Cardiac muscle cell (in vitro differentiated cells and primary cell): Measurements from ENCODE around the gene KRT72. TPM values are rescaled to one million over a fixed set of nuclear protein-coding genes. Genes with fewer than 3 reads are reported as not detected.

Experiments
- DNase-seq, 2 donors: peaks; one replicate each; pipeline versions ENCODE4 v3.0.0 to v3.0.0-alpha.2; 2010 to 2017; ENCODE audit warnings: low read depth in 1 of 2, low spot score in 1 of 2
- H3K27ac ChIP-seq: fragments of 200-600 bp; sonication (generic); 2 replicates; pipeline ENCODE4 v1.5.1; 2016
- H3K27me3 ChIP-seq: fragments of 200-600 bp; sonication (generic); 2 replicates; pipeline ENCODE4 v1.6.0; 2016; ENCODE audit warnings: control low read depth
- H3K36me3 ChIP-seq: fragments of 200-600 bp; sonication (generic); 2 replicates; pipeline ENCODE4 v1.5.1; 2016; ENCODE audit warnings: control low read depth
- H3K4me1 ChIP-seq: fragments of 200-600 bp; sonication (generic); 2 replicates; pipeline ENCODE4 v1.8.1; 2017; ENCODE audit warnings: low read depth, mild to moderate bottlenecking, mixed run types
- H3K4me3 ChIP-seq: fragments of 200-600 bp; sonication (generic); 2 replicates; pipeline ENCODE4 v1.5.1; 2016; ENCODE audit warnings: mild to moderate bottlenecking
- H3K9me3 ChIP-seq: fragments of 200-600 bp; sonication (generic); 2 replicates; pipeline ENCODE4 v1.5.1; 2017; ENCODE audit warnings: low read depth, mild to moderate bottlenecking, control low read depth
- polyA plus RNA-seq: library from polyadenylated mRNA; unstranded; fragments of >200 nt; fragmentation: Nextera tagmentation; extraction: Ambion mirVana; gene quantifications from 2 replicates; pipeline ENCODE4 v1.2.1, GENCODE V29; 2016
- total RNA-seq: library from RNA; depleted of rRNA; stranded (reverse); fragments of >200 nt; gene quantifications from 2 replicates; pipeline ENCODE4 v1.2.3, GENCODE V29; 2016
- TF ChIP-seq, protein P1 (sequence below): IDR thresholded peaks from 2 replicates; pipeline ENCODE4 v1.5.1; 2012; ENCODE audit warnings: low read depth, mild to moderate bottlenecking, low read length

KRT72 gene
- total and polyA plus RNA-seq, 2 experiments from 2014 or later: not detected

DNA sequence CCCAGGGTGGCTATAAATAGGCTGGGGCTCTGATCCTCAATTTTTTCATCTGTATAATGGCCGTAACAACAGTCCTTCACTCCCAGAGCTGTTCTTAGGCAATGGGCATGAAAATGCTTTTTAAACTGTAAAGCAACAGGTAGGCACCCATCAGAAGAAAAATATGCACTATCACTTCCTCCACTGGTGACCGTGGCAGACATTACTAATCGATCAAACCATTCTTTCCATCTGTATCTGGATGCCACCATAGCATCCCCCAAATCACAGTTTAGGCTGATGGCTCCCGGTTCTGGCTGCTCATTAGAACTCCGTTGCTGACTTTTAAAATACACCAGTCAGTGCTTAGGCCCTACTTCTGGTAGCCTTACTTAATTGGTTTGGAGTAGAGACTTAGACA, 59.6 kb downstream of the KRT72 start:
- DNase-seq: no peak
- no peaks in the 10 kb centered on the region for H3K4me1 ChIP-seq
- TF ChIP-seq, protein P1, sequence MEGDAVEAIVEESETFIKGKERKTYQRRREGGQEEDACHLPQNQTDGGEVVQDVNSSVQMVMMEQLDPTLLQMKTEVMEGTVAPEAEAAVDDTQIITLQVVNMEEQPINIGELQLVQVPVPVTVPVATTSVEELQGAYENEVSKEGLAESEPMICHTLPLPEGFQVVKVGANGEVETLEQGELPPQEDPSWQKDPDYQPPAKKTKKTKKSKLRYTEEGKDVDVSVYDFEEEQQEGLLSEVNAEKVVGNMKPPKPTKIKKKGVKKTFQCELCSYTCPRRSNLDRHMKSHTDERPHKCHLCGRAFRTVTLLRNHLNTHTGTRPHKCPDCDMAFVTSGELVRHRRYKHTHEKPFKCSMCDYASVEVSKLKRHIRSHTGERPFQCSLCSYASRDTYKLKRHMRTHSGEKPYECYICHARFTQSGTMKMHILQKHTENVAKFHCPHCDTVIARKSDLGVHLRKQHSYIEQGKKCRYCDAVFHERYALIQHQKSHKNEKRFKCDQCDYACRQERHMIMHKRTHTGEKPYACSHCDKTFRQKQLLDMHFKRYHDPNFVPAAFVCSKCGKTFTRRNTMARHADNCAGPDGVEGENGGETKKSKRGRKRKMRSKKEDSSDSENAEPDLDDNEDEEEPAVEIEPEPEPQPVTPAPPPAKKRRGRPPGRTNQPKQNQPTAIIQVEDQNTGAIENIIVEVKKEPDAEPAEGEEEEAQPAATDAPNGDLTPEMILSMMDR: no peak
- peaks cover 13% of the 10 kb centered on the region for H3K27me3 ChIP-seq
- H3K27ac ChIP-seq: no peak overlapping the region
- H3K9me3 ChIP-seq: no peaks in the 10 kb centered on the region
- no peak overlapping the region for H3K4me3 ChIP-seq
- H3K36me3 ChIP-seq: no peaks in the 10 kb centered on the region

DNA sequence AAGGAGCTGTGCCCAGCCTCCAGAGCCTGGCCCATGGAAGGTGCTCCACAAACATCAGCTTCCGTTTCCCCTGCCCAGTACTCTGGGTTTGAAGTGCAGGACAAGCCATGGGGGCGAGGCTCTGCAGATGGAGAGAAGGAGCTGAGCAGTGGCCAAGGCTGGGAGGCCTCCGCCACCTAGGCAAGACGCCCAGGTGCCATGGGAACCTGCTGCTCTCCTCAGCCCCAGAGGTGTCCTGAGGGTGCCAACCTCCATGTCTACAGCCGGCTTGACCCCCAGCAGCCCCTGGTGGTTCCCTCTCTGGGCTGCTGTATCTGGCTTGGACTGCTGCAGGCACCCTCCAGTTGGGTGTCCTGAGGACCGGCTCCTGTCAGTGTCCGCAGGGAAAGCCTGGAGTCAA, 60.7 kb downstream of the KRT72 start:
- H3K27ac ChIP-seq: no peak overlapping the region
- H3K4me3 ChIP-seq: no peak overlapping the region
- peaks cover under 1% of the 10 kb centered on the region for H3K27me3 ChIP-seq
- H3K36me3 ChIP-seq: no peaks in the 10 kb centered on the region
- TF ChIP-seq, protein P1: no peak
- no peak for DNase-seq
- H3K4me1 ChIP-seq: no peaks in the 10 kb centered on the region
- no peaks in the 10 kb centered on the region for H3K9me3 ChIP-seq

DNA sequence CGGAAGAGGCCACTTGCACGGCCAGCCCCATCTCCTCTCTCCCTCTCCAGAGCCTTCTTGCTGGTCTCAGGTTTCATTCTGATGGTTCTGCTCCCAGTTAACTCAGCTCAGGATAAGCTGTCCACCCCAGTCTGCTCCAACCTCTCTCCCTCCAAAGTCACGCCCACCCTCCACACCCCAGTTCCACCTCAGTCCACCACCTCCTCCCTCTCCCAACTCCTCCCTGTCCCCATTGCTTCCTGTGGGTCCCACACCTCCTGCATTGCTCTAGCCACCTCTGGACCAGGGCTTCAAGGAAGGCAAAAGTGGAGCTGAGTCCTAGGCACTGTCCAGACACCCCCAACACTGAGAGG, 61.5 kb downstream of the KRT72 start:
- Histone ChIP-seq H3K9me3 (no peaks in the 10 kb centered on the region), H3K4me1 (no peaks in the 10 kb centered on the region), H3K36me3 (no peaks in the 10 kb centered on the region), H3K27me3 (no peaks in the 10 kb centered on the region), H3K4me3 (no peak overlapping the region), H3K27ac (no peak overlapping the region)
- TF ChIP-seq, protein P1: no peak
- no peak for DNase-seq

DNA sequence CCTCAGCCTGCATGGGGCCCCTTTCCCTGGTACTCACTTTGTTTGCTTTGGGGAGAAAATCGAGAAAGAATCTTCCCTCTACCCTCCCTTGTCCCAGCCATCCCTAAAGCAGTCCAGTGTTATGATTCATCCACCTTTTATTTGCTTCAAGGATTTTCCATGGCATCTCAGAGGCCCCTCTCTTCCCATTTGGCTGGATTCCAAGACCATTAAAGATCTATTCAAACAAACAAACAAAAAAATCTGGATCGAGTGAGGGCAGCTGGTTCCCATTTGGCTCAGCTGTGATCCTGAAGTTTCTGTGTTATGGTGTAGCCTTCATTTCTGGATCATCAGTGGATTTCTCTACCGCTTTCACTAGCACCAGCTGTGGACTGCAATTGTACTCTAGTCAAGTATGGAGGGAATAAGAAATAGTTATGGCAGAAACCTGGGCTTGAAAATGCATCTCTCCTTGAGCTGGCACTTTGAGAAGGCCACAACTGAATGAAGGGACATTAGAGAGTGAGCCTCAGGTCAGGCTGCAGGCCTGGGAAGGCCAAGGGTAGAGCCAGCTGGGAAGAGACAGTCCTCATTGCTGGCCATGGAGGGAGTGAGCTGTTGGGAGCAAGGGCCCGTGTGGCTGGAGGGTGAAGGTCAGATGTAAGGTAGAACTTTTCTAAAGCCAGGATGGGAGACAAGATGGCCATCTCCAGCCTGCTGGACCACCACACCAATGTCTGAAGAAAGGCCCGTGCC, 62.0 kb downstream of the KRT72 start:
- no peaks in the 10 kb centered on the region for H3K9me3 ChIP-seq
- no peaks in the 10 kb centered on the region for H3K36me3 ChIP-seq
- no peaks in the 10 kb centered on the region for H3K27me3 ChIP-seq
- DNase-seq: peak in 1 of 2 donors; percentile 46
- TF ChIP-seq, protein P1: no peak
- no peaks in the 10 kb centered on the region for H3K4me1 ChIP-seq
- no peak overlapping the region for H3K4me3 ChIP-seq
- no peak overlapping the region for H3K27ac ChIP-seq

DNA sequence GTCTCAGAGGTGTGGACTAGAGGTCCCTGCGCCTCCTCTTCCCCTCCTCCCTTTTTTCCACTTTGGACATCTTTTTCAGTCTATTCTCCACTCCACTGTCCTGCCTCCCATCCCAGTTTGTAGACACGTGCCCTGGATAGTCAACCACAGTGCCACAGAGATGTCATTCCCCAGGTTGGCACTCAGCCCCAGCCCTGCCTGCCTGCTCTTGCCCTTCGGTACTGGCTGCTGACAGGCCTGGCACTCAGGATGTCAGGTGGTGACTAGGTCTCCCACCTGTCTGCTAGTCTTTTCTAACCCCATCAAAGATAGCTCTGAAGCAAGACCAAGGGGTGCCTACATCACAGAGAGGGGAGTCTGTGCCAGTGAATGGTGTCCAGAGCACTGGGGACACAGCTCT, 64.2 kb downstream of the KRT72 start:
- Histone ChIP-seq H3K36me3 (no peaks in the 10 kb centered on the region), H3K4me1 (no peaks in the 10 kb centered on the region), H3K27ac (no peak overlapping the region), H3K27me3 (no peaks in the 10 kb centered on the region), H3K4me3 (no peak overlapping the region), H3K9me3 (no peaks in the 10 kb centered on the region)
- TF ChIP-seq, protein P1: no peak
- no peak for DNase-seq

Other genes with a start within 250 kb of the KRT72 start
- gene KRT85, start 234.0 kb downstream of the KRT72 start, total RNA-seq: 0.12 TPM in 1 of 2 replicates, not detected in the other
- not detected in 2 replicates for gene KRT85, start 234.0 kb downstream of the KRT72 start, polyA plus RNA-seq
- not detected in 2 replicates for gene KRT84, start 215.8 kb downstream of the KRT72 start, total RNA-seq
- not detected in 2 replicates for gene KRT84, start 215.8 kb downstream of the KRT72 start, polyA plus RNA-seq
- not detected in 2 replicates for gene KRT82, start 195.1 kb downstream of the KRT72 start, total RNA-seq
- gene KRT82, start 195.1 kb downstream of the KRT72 start, polyA plus RNA-seq: not detected in 2 replicates
- gene KRT75, start 167.1 kb downstream of the KRT72 start, total RNA-seq: not detected in 2 replicates
- not detected in 2 replicates for gene KRT75, start 167.1 kb downstream of the KRT72 start, polyA plus RNA-seq
- gene KRT6B, start 149.3 kb downstream of the KRT72 start, total RNA-seq: not detected in 2 replicates
- gene KRT6B, start 149.3 kb downstream of the KRT72 start, polyA plus RNA-seq: 0.13 TPM in 1 of 2 replicates, not detected in the other
- gene KRT6C, start 127.7 kb downstream of the KRT72 start, total RNA-seq: not detected in 2 replicates
- not detected in 2 replicates for gene KRT6C, start 127.7 kb downstream of the KRT72 start, polyA plus RNA-seq
- not detected in 2 replicates for gene KRT6A, start 108.2 kb downstream of the KRT72 start, total RNA-seq
- gene KRT6A, start 108.2 kb downstream of the KRT72 start, polyA plus RNA-seq: 0.22 TPM in 1 of 2 replicates, not detected in the other
- gene KRT5, start 81.1 kb downstream of the KRT72 start, total RNA-seq: not detected in 2 replicates
- gene KRT5, start 81.1 kb downstream of the KRT72 start, polyA plus RNA-seq: 0.23 TPM in 1 of 2 replicates, not detected in the other
- gene KRT71, start 48.3 kb downstream of the KRT72 start, total RNA-seq: not detected in 2 replicates
- not detected in 2 replicates for gene KRT71, start 48.3 kb downstream of the KRT72 start, polyA plus RNA-seq
- not detected in 2 replicates for gene KRT74, start 27.6 kb downstream of the KRT72 start, total RNA-seq
- not detected in 2 replicates for gene KRT74, start 27.6 kb downstream of the KRT72 start, polyA plus RNA-seq
- not detected in 2 replicates for gene KRT73, start 17.1 kb upstream of the KRT72 start, total RNA-seq
- gene KRT73, start 17.1 kb upstream of the KRT72 start, polyA plus RNA-seq: not detected in 2 replicates
- not detected in 2 replicates for gene KRT2, start 50.7 kb upstream of the KRT72 start, total RNA-seq
- not detected in 2 replicates for gene KRT2, start 50.7 kb upstream of the KRT72 start, polyA plus RNA-seq
- gene KRT1, start 78.9 kb upstream of the KRT72 start, total RNA-seq: not detected in 2 replicates
- gene KRT1, start 78.9 kb upstream of the KRT72 start, polyA plus RNA-seq: not detected in 2 replicates
- gene KRT77, start 102.1 kb upstream of the KRT72 start, total RNA-seq: not detected in 2 replicates
- not detected in 2 replicates for gene KRT77, start 102.1 kb upstream of the KRT72 start, polyA plus RNA-seq
- not detected in 2 replicates for gene KRT76, start 175.9 kb upstream of the KRT72 start, total RNA-seq
- gene KRT76, start 175.9 kb upstream of the KRT72 start, polyA plus RNA-seq: not detected in 2 replicates
- not detected in 2 replicates for gene KRT3, start 194.7 kb upstream of the KRT72 start, total RNA-seq
- not detected in 2 replicates for gene KRT3, start 194.7 kb upstream of the KRT72 start, polyA plus RNA-seq
- not detected in 2 replicates for gene KRT4, start 212.7 kb upstream of the KRT72 start, total RNA-seq
- not detected in 2 replicates for gene KRT4, start 212.7 kb upstream of the KRT72 start, polyA plus RNA-seq
- not detected in 2 replicates for gene KRT79, start 232.8 kb upstream of the KRT72 start, total RNA-seq
- not detected in 2 replicates for gene KRT79, start 232.8 kb upstream of the KRT72 start, polyA plus RNA-seq
- not detected in 2 replicates for gene KRT78, start 247.5 kb upstream of the KRT72 start, total RNA-seq
- gene KRT78, start 247.5 kb upstream of the KRT72 start, polyA plus RNA-seq: not detected in 2 replicates